Peyer's patch (tissue), 4 donors: ENCODE data around the gene RAMAC.

Experiments used
- POLR2A ChIP-seq, 2 donors: fragments of 450-650 bp; IDR thresholded peaks; one replicate each; pipeline ENCODE4 v1.5.1; 2017; ENCODE audit warnings: antibody characterized with exemption in 2 of 2, mild to moderate bottlenecking in 2 of 2, moderate library complexity in 2 of 2
- TF ChIP-seq, protein P1 (sequence below), 6 experiments: fragments of 450-650 bp in 4 of 6; fragments of 200-600 bp in 2 of 6; sonication (generic) in 1 of 6; IDR thresholded peaks; one replicate each; pipeline ENCODE4 v1.5.1; 2017 to 2019; ENCODE audit warnings: antibody characterized with exemption in 6 of 6, mild to moderate bottlenecking in 3 of 6, moderate library complexity in 1 of 6

GRCh38 chr15:82958638-82959037 is 27.4 kb upstream of the RAMAC start:
- TF ChIP-seq, protein P1, sequence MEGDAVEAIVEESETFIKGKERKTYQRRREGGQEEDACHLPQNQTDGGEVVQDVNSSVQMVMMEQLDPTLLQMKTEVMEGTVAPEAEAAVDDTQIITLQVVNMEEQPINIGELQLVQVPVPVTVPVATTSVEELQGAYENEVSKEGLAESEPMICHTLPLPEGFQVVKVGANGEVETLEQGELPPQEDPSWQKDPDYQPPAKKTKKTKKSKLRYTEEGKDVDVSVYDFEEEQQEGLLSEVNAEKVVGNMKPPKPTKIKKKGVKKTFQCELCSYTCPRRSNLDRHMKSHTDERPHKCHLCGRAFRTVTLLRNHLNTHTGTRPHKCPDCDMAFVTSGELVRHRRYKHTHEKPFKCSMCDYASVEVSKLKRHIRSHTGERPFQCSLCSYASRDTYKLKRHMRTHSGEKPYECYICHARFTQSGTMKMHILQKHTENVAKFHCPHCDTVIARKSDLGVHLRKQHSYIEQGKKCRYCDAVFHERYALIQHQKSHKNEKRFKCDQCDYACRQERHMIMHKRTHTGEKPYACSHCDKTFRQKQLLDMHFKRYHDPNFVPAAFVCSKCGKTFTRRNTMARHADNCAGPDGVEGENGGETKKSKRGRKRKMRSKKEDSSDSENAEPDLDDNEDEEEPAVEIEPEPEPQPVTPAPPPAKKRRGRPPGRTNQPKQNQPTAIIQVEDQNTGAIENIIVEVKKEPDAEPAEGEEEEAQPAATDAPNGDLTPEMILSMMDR (IDR thresholded peaks at IDR 0.05), result no peak
- TF ChIP-seq POLR2A (IDR thresholded peaks at IDR 0.05), result no peak
